Neural crest cell (in vitro differentiated cells): ENCODE results near the gene EFCAB12. TPM values are rescaled to one million over a fixed set of nuclear protein-coding genes. Genes with fewer than 3 reads are reported as not detected.
"Not testable (repeated sequence)": the region's sequence is repeated elsewhere in the genome, so short reads cannot be mapped to it uniquely, and the experiment has no call there.

ENCODE experiments used
- DNase-seq: peaks from one replicate; pipeline ENCODE4 v3.0.0; 2021; ENCODE audit warnings: low read depth, mixed read lengths, low spot score
- H3K27ac Mint-ChIP-seq: one replicate; pipeline ENCODE4 v1.8.0; 2021; ENCODE audit warnings: mild to moderate bottlenecking, mixed read lengths; ENCODE audit not compliant: unreplicated experiment
- H3K27me3 Mint-ChIP-seq: 2 replicates; pipeline ENCODE4 v1.8.0; 2021; ENCODE audit warnings: low read depth, mild to moderate bottlenecking, mixed read lengths
- H3K36me3 Mint-ChIP-seq: 2 replicates; pipeline ENCODE4 v1.8.0; 2021; ENCODE audit warnings: low read depth, mild to moderate bottlenecking, mixed read lengths
- H3K4me1 Mint-ChIP-seq: 2 replicates; pipeline ENCODE4 v1.8.0; 2021; ENCODE audit warnings: mixed read lengths
- H3K4me3 Mint-ChIP-seq: one replicate; pipeline ENCODE4 v1.8.0; 2021; ENCODE audit warnings: mild to moderate bottlenecking, mixed read lengths
- H3K9me3 Mint-ChIP-seq: 2 replicates; pipeline ENCODE4 v1.8.0; 2021; ENCODE audit warnings: mixed read lengths
- total RNA-seq: library from RNA; stranded (reverse); gene quantifications from 2 replicates; pipeline ENCODE4 v1.2.1, GENCODE V29; 2021
- TF ChIP-seq, protein P1 (sequence below): fragments of 200-600 bp; sonication (generic); conservative IDR thresholded peaks from 2 replicates; pipeline ENCODE4 v1.5.0; 2021; ENCODE audit warnings: antibody characterized with exemption, mild to moderate bottlenecking

Gene EFCAB12
- total RNA-seq, 1 donor from 2014 or later = 3.1 TPM

DNA sequence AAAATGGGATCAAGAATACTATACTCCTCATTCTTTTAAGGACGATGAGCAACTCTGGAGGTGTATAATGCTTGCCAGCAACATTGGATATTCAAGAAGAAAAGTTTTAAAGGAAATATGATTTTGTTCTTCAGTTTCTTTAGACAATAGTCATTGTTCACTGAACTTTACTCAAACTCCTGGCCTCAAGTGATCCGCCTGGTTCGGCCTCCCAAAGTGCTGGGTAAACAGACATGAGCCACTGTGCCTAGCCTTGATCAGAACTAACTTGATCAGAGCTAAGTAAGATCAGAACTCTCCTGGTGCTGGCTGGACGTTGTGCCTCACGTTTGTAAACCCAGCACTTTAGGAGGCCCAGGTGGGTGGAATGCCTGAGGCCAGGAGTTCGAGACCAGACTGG is 12.6 kb downstream of the EFCAB12 start:
- Mint-ChIP-seq H3K27me3 (no peaks in the 10 kb centered on the region), H3K9me3 (no peaks in the 10 kb centered on the region), H3K27ac (no peak overlapping the region), H3K36me3 (no peaks in the 10 kb centered on the region), H3K4me1 (peaks cover 19% of the 10 kb centered on the region), H3K4me3 (no peak overlapping the region)
- no peak for DNase-seq
- TF ChIP-seq, protein P1, sequence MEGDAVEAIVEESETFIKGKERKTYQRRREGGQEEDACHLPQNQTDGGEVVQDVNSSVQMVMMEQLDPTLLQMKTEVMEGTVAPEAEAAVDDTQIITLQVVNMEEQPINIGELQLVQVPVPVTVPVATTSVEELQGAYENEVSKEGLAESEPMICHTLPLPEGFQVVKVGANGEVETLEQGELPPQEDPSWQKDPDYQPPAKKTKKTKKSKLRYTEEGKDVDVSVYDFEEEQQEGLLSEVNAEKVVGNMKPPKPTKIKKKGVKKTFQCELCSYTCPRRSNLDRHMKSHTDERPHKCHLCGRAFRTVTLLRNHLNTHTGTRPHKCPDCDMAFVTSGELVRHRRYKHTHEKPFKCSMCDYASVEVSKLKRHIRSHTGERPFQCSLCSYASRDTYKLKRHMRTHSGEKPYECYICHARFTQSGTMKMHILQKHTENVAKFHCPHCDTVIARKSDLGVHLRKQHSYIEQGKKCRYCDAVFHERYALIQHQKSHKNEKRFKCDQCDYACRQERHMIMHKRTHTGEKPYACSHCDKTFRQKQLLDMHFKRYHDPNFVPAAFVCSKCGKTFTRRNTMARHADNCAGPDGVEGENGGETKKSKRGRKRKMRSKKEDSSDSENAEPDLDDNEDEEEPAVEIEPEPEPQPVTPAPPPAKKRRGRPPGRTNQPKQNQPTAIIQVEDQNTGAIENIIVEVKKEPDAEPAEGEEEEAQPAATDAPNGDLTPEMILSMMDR = no peak

DNA sequence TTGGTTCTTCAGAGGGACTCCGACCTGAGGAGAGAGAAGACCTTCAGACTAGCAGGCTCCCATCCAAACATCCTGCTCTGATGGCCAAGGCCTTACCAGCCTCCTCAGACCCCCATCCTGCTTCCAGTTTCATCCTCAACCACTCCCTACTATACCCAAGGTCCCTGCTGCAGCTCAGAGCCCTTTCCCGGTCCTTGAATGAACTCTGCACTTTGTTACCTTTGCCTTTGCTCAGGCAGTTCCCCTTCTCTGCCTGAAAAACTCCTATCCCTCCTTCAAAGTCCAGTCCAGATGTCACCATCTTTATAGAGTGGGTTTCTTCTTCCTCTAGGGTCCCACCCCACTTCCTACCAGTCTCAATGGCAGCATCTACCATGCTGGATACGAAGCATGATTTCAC is 13.1 kb downstream of the EFCAB12 start:
- H3K4me3 Mint-ChIP-seq = no peak overlapping the region
- TF ChIP-seq, protein P1 = no peak
- no peak for DNase-seq
- peak overlapping the region; percentile 40 for H3K27ac Mint-ChIP-seq
- H3K36me3 Mint-ChIP-seq = no peaks in the 10 kb centered on the region
- no peaks in the 10 kb centered on the region for H3K27me3 Mint-ChIP-seq
- peaks cover 19% of the 10 kb centered on the region for H3K4me1 Mint-ChIP-seq
- no peaks in the 10 kb centered on the region for H3K9me3 Mint-ChIP-seq

DNA sequence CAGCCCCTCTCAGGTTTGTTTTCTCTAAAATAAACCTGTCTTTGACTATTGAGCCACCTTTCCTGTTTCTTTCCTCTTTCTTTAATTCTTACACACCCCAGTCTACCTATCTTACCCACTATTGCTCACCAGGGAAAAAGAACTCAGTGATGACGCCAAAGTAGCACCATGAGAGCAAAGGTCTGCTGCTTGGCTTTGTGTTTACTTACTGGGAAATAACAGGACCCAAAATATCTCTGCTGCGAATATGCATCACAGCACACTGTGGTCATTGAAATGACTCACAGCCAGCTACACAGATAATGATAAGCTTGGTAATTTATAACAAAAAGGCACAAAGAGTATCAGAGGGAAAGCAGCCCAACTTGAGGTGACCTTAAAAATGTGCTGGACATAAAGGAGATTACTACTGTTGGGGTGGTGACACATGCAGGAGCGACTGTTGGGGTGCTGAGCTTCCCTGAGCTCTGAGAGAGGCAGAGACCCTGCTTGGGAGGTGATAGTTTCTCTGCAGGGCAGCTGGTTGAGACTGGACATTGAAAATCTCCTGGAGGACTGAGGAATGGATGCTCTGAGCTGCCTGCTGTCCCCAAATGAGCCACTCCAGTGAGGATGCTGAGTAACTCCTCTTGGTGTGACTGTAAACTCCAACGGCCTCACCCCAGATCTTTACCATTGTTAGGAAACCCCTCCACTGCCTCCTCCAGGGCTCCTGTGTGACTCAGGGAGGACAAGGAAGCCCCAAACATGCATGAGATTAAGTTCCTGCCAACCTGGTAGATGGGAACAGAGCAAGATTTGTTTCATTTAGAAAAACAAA is 14.5 kb downstream of the EFCAB12 start:
- H3K27ac Mint-ChIP-seq = no peak overlapping the region
- no peaks in the 10 kb centered on the region for H3K27me3 Mint-ChIP-seq
- no peak for DNase-seq
- no peaks in the 10 kb centered on the region for H3K9me3 Mint-ChIP-seq
- H3K4me3 Mint-ChIP-seq = no peak overlapping the region
- H3K4me1 Mint-ChIP-seq = peaks cover 19% of the 10 kb centered on the region
- TF ChIP-seq, protein P1 = no peak
- no peaks in the 10 kb centered on the region for H3K36me3 Mint-ChIP-seq

DNA sequence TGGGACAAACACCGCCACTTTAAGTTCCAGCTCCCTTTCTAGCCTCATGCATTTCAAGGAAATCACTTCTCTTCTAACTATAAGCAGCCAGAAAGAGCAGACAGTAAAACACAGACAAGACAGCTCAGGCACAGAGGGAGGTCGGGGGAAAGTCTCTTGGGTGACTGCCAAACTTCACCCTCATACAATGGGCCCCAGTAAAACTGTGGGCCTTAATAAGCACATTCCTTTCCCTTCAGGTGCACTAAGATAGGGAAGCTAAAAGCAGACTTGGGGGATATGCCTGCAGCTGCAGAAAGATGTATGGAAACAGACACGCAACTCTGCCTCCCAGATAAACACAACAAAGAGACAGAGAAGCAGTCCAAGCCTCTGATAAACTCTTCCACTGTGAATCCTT is 15.2 kb downstream of the EFCAB12 start:
- not testable (repeated sequence) for H3K4me3 Mint-ChIP-seq, H3K36me3 Mint-ChIP-seq, H3K27me3 Mint-ChIP-seq, DNase-seq, H3K9me3 Mint-ChIP-seq, H3K27ac Mint-ChIP-seq
- H3K4me1 Mint-ChIP-seq = peaks cover 12% of the 10 kb centered on the region

DNA sequence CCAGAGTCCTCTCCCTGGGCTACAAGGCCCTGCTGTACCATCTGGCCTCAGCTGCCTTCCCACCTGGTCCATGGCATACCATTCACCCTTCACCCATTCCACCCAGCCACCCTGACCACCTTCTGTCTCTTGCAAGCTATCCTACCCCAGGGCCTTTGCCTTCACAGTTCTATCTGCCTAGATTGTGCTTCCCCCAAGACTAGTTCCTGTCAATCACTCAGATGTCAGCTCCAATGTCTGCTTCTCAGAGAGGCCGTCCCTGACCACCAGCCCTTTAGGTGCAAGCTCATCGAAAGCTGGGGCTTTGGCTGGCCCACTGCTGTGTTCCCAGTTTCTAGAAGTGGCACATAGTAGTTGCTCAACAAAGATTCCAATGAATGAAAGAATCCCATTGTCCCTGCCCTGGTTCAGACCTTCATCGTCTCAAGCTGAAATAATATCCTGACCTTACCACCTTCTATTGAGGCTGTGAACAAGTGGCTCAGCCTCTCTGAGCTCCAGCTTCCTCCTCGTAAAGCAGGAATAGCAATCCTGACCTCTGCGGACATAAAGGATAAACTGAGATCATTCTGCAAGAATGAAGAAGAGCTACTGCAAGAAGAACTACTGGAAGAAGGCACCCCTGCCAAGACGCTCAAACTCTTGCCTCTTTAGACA is 15.8 kb downstream of the EFCAB12 start:
- Mint-ChIP-seq H3K4me1 (peaks cover 6% of the 10 kb centered on the region), H3K9me3 (no peaks in the 10 kb centered on the region), H3K27me3 (no peaks in the 10 kb centered on the region), H3K27ac (no peak overlapping the region), H3K36me3 (no peaks in the 10 kb centered on the region), H3K4me3 (no peak overlapping the region)
- TF ChIP-seq, protein P1 = no peak
- no peak for DNase-seq

DNA sequence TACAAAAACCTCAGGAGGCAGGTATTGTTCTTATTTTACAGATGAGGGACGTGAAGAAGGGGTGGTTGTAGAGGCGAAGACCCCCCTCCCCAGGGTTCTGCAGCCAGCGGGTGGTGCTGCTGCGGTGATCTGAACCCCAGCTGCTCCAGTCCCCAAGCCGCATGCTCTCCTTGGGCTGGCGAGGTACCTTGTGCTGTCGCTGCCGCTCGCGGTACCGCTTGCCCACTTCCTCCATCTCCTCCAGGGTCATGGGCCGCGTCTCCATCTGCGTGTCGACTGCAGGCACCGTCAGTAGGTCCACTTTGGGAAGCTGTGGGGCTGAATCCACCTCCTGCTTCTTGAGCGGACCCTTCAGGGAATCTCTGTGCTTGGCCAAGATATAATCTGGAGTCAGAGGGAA is 17.5 kb downstream of the EFCAB12 start:
- Mint-ChIP-seq H3K27me3 (no peaks in the 10 kb centered on the region), H3K36me3 (no peaks in the 10 kb centered on the region), H3K4me1 (peaks cover 5% of the 10 kb centered on the region), H3K27ac (no peak overlapping the region), H3K9me3 (no peaks in the 10 kb centered on the region), H3K4me3 (no peak overlapping the region)
- TF ChIP-seq, protein P1 = no peak
- no peak for DNase-seq
